ENCODE data around the gene FADS3. TPM values are rescaled to one million over a fixed set of nuclear protein-coding genes. Genes with fewer than 3 reads are reported as not detected.

The FADS3 gene
- total RNA-seq, 1 donor from 2014 or later: 10.1 TPM

DNA sequence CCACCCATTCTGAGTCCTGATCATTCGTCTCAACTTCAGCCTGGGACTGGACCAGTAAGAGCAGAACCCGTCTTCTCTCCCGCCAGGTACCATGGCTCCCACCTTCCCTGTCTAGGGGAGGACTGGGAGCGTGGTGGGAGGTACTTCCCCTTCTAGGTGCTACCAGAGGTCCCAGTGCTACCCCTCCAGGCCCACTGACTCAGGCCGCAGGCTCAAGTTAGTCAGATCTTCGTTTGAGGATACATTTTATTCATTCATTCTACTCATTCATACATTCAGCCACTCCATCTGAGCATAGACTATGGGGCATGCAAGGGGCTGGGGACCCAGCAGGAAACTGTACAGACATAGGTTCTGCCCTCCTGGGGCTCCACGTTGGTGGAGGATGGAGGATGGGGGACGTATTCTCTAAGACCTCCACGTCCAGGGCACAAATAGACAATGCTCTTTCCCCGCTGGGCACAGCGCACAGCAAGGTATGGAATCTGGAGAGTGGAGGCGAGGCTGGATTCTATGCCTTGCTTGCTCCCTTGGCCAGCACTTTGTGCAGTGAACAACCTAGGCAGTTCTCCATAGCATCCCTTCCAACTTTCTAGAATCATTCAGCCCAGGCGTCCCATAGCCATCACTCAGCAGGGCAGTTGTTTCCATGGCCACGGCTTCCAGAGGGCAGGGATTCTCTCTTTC is 27.0 kb upstream of the FADS3 start:
- Histone ChIP-seq H3K4me3 (no peak overlapping the region), H3K9me3 (ENCODE audit: low read depth) (no peaks in the 10 kb centered on the region), H3F3A (ENCODE audit: low read depth) (peaks cover 4% of the 10 kb centered on the region), H3K27ac (no peak overlapping the region), H3K4me1 (peaks cover 9% of the 10 kb centered on the region), H2AFZ (replicated peaks) (no peak overlapping the region), H3K4me2 (peak overlapping the region; percentile 96), H3K27me3 (peaks cover 41% of the 10 kb centered on the region), H3K79me2 (ENCODE audit: low read depth) (no peaks in the 10 kb centered on the region), H3K9ac (no peak overlapping the region), H4K20me1 (ENCODE audit: low read depth) (no peaks in the 10 kb centered on the region), H3K36me3 (no peaks in the 10 kb centered on the region)
- Mint-ChIP-seq H3K36me3 (no peaks in the 10 kb centered on the region), H3K27me3 (ENCODE audit: insufficient read depth, low read depth) (peaks cover 26% of the 10 kb centered on the region), H3K4me3 (peak overlapping the region; percentile 85), H3K27ac (no peak overlapping the region), H3K4me1 (peaks cover 25% of the 10 kb centered on the region), H3K9me3 (no peaks in the 10 kb centered on the region)
- TF ChIP-seq, protein P1, sequence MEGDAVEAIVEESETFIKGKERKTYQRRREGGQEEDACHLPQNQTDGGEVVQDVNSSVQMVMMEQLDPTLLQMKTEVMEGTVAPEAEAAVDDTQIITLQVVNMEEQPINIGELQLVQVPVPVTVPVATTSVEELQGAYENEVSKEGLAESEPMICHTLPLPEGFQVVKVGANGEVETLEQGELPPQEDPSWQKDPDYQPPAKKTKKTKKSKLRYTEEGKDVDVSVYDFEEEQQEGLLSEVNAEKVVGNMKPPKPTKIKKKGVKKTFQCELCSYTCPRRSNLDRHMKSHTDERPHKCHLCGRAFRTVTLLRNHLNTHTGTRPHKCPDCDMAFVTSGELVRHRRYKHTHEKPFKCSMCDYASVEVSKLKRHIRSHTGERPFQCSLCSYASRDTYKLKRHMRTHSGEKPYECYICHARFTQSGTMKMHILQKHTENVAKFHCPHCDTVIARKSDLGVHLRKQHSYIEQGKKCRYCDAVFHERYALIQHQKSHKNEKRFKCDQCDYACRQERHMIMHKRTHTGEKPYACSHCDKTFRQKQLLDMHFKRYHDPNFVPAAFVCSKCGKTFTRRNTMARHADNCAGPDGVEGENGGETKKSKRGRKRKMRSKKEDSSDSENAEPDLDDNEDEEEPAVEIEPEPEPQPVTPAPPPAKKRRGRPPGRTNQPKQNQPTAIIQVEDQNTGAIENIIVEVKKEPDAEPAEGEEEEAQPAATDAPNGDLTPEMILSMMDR (IDR thresholded peaks at IDR 0.05): no peak
- TF ChIP-seq EZH2phosphoT487 (IDR thresholded peaks at IDR 0.05): no peak
- TF ChIP-seq EZH2 (IDR thresholded peaks at IDR 0.05): no peak
- DNase-seq (ENCODE audit: low spot score): no peak

GRCh38 chr11:61917334-61918109 is 26.2 kb upstream of the FADS3 start, which contains the start of gene RAB3IL1:
RAB3IL1 (minus strand) TSS chr11:61917566; CDS start chr11:61917367, 199 bp downstream.
- peaks cover 16% of the 10 kb centered on the region for H3K4me1 Mint-ChIP-seq
- H3K27ac Mint-ChIP-seq: no peak within 1 kb of the TSS
- TF ChIP-seq EZH2 (IDR thresholded peaks at IDR 0.05) (no peak), EZH2phosphoT487 (IDR thresholded peaks at IDR 0.05) (peak; percentile 28)
- Histone ChIP-seq H3F3A (ENCODE audit: low read depth) (no peaks in the 10 kb centered on the region), H3K36me3 (no peaks in the 10 kb centered on the region), H3K4me2 (peak within 1 kb of the TSS; percentile 96), H3K79me2 (ENCODE audit: low read depth) (no peaks in the 10 kb centered on the region), H3K9me3 (ENCODE audit: low read depth) (no peaks in the 10 kb centered on the region), H4K20me1 (ENCODE audit: low read depth) (no peaks in the 10 kb centered on the region), H3K4me1 (peaks cover under 1% of the 10 kb centered on the region), H3K27me3 (peaks cover 41% of the 10 kb centered on the region), H3K9ac (no peak within 1 kb of the TSS), H3K27ac (no peak within 1 kb of the TSS), H2AFZ (replicated peaks) (peak within 1 kb of the TSS; percentile 66), H3K4me3 (peak within 1 kb of the TSS; percentile 68)
- H3K9me3 Mint-ChIP-seq: no peaks in the 10 kb centered on the region
- peaks cover 26% of the 10 kb centered on the region for H3K27me3 Mint-ChIP-seq (ENCODE audit: insufficient read depth, low read depth)
- H3K36me3 Mint-ChIP-seq: no peaks in the 10 kb centered on the region
- H3K4me3 Mint-ChIP-seq: peak within 1 kb of the TSS; percentile 85
- DNase-seq (ENCODE audit: low spot score): peak; percentile 90

GRCh38 chr11:61916737-61917333 is 25.5 kb upstream of the FADS3 start:
- H3K36me3 Mint-ChIP-seq: no peaks in the 10 kb centered on the region
- no peak overlapping the region for H3K27ac Mint-ChIP-seq
- Histone ChIP-seq H3K4me3 (peak overlapping the region; percentile 68), H3F3A (ENCODE audit: low read depth) (no peaks in the 10 kb centered on the region), H3K4me1 (no peaks in the 10 kb centered on the region), H3K27me3 (peaks cover 41% of the 10 kb centered on the region), H3K36me3 (no peaks in the 10 kb centered on the region), H3K4me2 (peak overlapping the region; percentile 96), H3K9ac (no peak overlapping the region), H4K20me1 (ENCODE audit: low read depth) (no peaks in the 10 kb centered on the region), H3K27ac (no peak overlapping the region), H2AFZ (replicated peaks) (peak overlapping the region; percentile 66), H3K79me2 (ENCODE audit: low read depth) (no peaks in the 10 kb centered on the region), H3K9me3 (ENCODE audit: low read depth) (no peaks in the 10 kb centered on the region)
- DNase-seq (ENCODE audit: low spot score): no peak
- TF ChIP-seq EZH2 (IDR thresholded peaks at IDR 0.05) (no peak), EZH2phosphoT487 (IDR thresholded peaks at IDR 0.05) (no peak)
- TF ChIP-seq, protein P1 (IDR thresholded peaks at IDR 0.05): no peak
- peak overlapping the region; percentile 80 for H3K4me3 Mint-ChIP-seq
- peaks cover 14% of the 10 kb centered on the region for H3K4me1 Mint-ChIP-seq
- H3K9me3 Mint-ChIP-seq: no peaks in the 10 kb centered on the region
- H3K27me3 Mint-ChIP-seq (ENCODE audit: insufficient read depth, low read depth): peaks cover 26% of the 10 kb centered on the region
